ENCODE results near the gene VIM. TPM values are rescaled to one million over a fixed set of nuclear protein-coding genes. Genes with fewer than 3 reads are reported as not detected.
A peak's percentile ranks its signal among the peaks of the same experiment; 100 is the strongest.

The VIM gene
- 1,000 to 10,000 TPM in 3 of 4 donors, 100 to 1,000 TPM in 1; 930 to 1,636 (median 1,211) TPM for total RNA-seq
- 100 to 1,000 TPM; 112 to 730 (median 484) TPM for polyA plus RNA-seq

DNA sequence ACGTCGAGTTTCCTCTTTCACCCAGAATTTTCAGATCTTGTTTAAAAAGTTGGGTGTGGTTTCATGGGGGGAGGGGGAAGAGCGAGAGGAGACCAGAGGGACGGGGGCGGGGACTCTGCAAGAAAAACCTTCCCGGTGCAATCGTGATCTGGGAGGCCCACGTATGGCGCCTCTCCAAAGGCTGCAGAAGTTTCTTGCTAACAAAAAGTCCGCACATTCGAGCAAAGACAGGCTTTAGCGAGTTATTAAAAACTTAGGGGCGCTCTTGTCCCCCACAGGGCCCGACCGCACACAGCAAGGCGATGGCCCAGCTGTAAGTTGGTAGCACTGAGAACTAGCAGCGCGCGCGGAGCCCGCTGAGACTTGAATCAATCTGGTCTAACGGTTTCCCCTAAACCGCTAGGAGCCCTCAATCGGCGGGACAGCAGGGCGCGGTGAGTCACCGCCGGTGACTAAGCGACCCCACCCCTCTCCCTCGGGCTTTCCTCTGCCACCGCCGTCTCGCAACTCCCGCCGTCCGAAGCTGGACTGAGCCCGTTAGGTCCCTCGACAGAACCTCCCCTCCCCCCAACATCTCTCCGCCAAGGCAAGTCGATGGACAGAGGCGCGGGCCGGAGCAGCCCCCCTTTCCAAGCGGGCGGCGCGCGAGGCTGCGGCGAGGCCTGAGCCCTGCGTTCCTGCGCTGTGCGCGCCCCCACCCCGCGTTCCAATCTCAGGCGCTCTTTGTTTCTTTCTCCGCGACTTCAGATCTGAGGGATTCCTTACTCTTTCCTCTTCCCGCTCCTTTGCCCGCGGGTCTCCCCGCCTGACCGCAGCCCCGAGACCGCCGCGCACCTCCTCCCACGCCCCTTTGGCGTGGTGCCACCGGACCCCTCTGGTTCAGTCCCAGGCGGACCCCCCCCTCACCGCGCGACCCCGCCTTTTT, at the start of gene VIM:
Gene VIM (plus strand): TSS at position 151 of the 925 bp plus-strand sequence. CDS start 1,182 bp downstream, outside the sequence.
- peak within 1 kb of the TSS; percentile 86 to 99 (median 97) for H3K27ac ChIP-seq
- WGBS, 2 donors: 1% methylated on average over 77 of the region's 77 CpGs
- peaks cover 0 to 55% (median 28%) of the 10 kb centered on the region in 4 donors for H3K4me1 ChIP-seq
- TF ChIP-seq POLR2AphosphoS5 (IDR thresholded peaks at IDR 0.05): peak; percentile 65 to 83 (median 78)
- TF ChIP-seq EP300 (IDR thresholded peaks at IDR 0.05): peak in 1 of 4 donors; percentile 8
- TF ChIP-seq CTCF (IDR thresholded peaks at IDR 0.05): no peak
- peak; percentile 27 to 34 for TF ChIP-seq POLR2A (IDR thresholded peaks at IDR 0.05)
- H3K36me3 ChIP-seq: peaks cover 0 to 20% (median 2%) of the 10 kb centered on the region in 4 donors
- intact Hi-C loops (cut with DNase I): loop anchor here (2.0 kb wide), 1 partner anchor 28 kb away; the partner anchor contains the start of gene TRDMT1
- DNase-seq: peak; percentile 98
- no peaks in the 10 kb centered on the region for H3K9me3 ChIP-seq
- H3K4me3 ChIP-seq: peak within 1 kb of the TSS; percentile 50 to 70 (median 61)
- H3K27me3 ChIP-seq: no peaks in the 10 kb centered on the region

DNA sequence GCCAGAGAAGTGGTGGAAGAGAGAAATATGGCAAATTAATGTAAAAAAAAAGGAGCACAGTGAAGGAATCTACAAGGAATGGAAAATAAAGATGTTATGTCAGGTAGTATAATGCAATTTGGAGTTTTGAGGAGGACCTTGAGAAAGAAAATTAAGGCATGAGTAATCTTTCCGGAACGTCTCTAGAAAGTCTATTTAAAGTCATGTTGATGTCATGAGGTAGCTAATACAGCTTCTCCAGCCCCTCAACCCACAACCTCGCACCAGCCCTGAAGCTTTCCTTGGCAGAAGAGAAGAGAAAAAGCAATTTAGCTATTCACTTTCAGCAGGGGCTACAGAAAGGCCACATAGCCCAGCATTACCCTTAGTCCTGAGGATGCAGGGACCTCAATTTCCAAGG, 49.0 kb upstream of the VIM start:
- Histone ChIP-seq H3K36me3 (no peaks in the 10 kb centered on the region), H3K27ac (no peak overlapping the region), H3K9me3 (no peaks in the 10 kb centered on the region), H3K27me3 (no peaks in the 10 kb centered on the region), H3K4me1 (peaks cover 0 to 6% (median 0%) of the 10 kb centered on the region in 4 donors), H3K4me3 (no peak overlapping the region)
- intact Hi-C loops (cut with DNase I): no loop called here
- WGBS, 2 donors: 92 to 93% methylated on average over 3 of the region's 3 CpGs
- DNase-seq: no peak
- TF ChIP-seq CTCF (IDR thresholded peaks at IDR 0.05): no peak
- TF ChIP-seq EP300 (IDR thresholded peaks at IDR 0.05): no peak
- TF ChIP-seq POLR2AphosphoS5 (IDR thresholded peaks at IDR 0.05): no peak

DNA sequence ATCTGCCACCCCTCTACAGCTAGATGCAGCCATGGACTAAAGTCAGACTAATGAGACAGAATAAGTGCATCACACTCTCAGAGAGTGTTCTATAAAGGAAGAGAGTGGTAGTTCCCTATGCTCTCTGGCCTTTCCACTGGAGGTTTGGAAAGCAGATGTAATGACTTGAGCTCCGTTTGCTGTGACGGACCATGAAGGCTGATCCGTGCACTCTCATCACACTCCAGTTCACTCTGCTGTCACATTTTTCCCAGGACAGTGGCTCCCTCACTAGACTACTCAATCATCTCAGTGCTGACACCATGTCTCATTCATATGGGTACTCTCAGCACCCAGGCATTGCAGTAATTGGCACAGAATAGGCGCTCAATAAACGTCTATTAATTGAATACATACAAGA, 46.9 kb upstream of the VIM start:
- intact Hi-C loops (cut with DNase I): no loop called here
- Histone ChIP-seq H3K27me3 (no peaks in the 10 kb centered on the region), H3K4me1 (no peaks in the 10 kb centered on the region), H3K27ac (no peak overlapping the region), H3K9me3 (no peaks in the 10 kb centered on the region), H3K4me3 (no peak overlapping the region), H3K36me3 (no peaks in the 10 kb centered on the region)
- 95 to 96% methylated on average over 5 of the region's 5 CpGs for WGBS, 2 donors
- DNase-seq: no peak
- TF ChIP-seq POLR2AphosphoS5 (IDR thresholded peaks at IDR 0.05): no peak
- TF ChIP-seq EP300 (IDR thresholded peaks at IDR 0.05): no peak
- TF ChIP-seq CTCF (IDR thresholded peaks at IDR 0.05): no peak
- TF ChIP-seq POLR2A (IDR thresholded peaks at IDR 0.05): no peak

GRCh38 chr10:17181751-17182150, 46.3 kb upstream of the VIM start:
- Histone ChIP-seq H3K4me3 (no peak overlapping the region), H3K36me3 (no peaks in the 10 kb centered on the region), H3K27me3 (no peaks in the 10 kb centered on the region), H3K9me3 (no peaks in the 10 kb centered on the region), H3K27ac (no peak overlapping the region), H3K4me1 (no peaks in the 10 kb centered on the region)
- no peak for TF ChIP-seq POLR2A (IDR thresholded peaks at IDR 0.05)
- intact Hi-C loops (cut with DNase I): no loop called here
- DNase-seq: no peak
- WGBS, 2 donors: 58 to 80% methylated on average over 3 of the region's 3 CpGs

DNA sequence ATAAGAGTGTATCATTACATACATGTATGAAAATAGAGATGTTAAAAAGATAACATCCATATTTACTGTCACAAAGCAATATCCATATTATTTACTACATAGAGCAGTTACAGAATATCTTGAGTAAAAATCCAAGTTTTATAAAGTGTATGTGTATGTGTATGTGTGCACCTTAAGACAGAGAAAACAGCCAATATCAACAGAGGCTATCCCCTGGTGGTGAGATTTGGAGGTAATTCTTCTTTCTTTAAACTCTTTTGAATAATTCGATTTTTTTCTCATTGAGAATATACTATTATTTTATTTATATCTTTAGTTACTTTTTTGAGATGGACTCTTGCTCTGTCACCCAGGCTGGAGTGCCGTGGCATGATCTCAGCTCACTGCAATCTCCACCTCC, 44.9 kb upstream of the VIM start:
- Histone ChIP-seq H3K27ac (no peak overlapping the region), H3K4me1 (peaks cover 0 to 5% (median 0%) of the 10 kb centered on the region in 4 donors), H3K4me3 (no peak overlapping the region), H3K27me3 (no peaks in the 10 kb centered on the region), H3K9me3 (no peaks in the 10 kb centered on the region), H3K36me3 (no peaks in the 10 kb centered on the region)
- intact Hi-C loops (cut with DNase I): no loop called here
- WGBS, 2 donors: 90 to 91% methylated on average over 2 of the region's 2 CpGs
- TF ChIP-seq POLR2AphosphoS5 (IDR thresholded peaks at IDR 0.05): no peak
- no peak for TF ChIP-seq EP300 (IDR thresholded peaks at IDR 0.05)
- no peak for TF ChIP-seq POLR2A (IDR thresholded peaks at IDR 0.05)
- TF ChIP-seq CTCF (IDR thresholded peaks at IDR 0.05): no peak
- no peak for DNase-seq

Measured in sigmoid colon (tissue), 7 donors.